Measurements from ENCODE around the gene DCHS2.

The DCHS2 gene

DNA sequence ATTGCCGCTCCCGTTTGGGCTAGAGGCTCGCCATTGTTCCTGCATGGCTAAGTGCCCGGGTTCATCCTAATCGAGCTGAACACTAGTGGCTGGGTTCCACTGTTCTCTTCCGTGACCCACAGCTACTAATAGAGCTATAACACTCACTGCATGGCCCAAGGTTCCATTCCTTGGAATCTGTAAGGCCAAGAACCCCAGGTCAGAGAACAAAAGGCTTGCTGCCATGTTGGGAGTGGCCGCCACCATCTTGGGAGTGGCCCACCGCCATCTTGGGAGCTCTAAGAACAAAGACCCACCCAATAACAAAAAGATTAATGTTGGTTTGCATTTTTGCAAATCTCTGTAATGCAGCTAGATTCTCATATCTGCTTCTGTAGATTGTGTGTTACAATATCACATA is 299.0 kb downstream of the DCHS2 start:
- DNase-seq, result no peak

DNA sequence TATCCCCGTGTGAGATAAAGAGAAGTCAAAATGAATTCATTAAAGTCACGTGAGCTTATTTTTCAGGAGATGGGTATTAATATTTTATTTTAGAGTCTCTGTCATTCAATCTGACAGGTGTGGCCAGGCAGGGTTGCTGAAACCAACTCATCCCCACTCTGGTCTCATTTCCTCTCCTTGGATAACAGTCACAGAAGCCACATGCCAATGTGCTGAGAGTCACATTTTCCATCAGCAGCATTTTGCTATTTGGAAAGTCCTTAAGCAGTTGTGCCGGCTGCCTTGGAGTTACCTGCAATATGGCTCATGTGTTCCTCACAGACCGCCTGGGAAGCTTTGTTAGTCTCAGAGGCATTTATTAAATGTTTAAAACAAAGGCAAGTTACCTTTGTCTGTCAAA is 302.3 kb downstream of the DCHS2 start:
- no peak for DNase-seq

DNA sequence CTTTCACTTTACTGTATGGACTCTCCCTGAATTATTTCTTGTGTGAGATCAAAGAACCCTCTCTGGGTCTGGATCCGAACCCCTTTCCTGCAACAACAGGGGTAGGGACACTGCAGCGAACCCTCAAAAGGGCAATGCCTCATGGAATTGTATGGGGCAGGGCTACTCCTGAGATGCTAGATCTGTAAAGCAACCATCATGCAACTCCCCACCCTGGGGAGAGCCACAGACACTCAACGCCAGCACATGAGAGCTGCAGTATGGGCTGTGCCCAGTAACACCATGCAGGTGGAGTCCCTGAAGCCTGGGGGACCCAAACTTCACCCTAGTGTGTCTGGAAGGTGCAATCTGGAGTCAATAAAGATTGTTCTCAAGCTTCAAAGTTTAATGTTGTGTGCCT is 304.7 kb downstream of the DCHS2 start:
- DNase-seq, result no peak

DNA sequence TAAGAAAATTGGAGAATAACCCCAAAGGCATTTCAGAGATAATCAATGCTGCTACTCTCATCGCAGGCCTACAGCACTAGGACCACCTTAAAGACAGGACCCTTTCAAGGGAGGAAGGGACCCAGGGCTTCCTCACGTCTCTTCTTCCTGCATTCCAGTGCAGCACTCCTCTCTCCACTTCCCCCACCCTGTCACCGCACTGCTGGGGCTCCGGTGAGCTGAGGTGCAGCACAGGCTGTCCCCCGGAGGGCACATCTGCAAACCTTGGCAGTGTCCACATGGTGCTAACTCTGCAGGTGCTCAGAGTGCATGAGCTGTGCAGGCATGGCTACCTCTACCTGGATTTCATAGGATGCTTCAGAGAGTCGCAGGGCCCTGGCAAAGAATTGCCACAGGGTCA is 305.6 kb downstream of the DCHS2 start:
- DNase-seq, result no peak

DNA sequence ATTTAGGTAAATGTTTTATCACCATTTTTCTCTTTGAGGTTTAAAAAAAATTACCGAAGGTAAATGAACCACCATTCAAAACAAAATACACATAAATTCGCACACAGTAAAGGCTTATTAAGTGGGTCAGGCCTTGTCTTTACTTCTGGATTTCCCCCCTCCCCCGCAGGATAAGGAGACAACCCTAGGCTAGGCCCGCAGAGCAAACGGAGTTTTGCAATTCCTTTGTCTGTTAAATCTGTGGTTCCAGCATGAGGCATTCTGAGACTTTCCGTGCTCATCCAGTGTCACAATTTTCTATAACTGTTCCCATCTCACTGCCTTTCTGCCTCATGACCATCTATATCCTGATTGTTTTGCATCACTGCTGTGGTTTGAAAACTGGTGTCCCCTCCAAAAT is 307.4 kb downstream of the DCHS2 start:
- no peak for DNase-seq

DNA sequence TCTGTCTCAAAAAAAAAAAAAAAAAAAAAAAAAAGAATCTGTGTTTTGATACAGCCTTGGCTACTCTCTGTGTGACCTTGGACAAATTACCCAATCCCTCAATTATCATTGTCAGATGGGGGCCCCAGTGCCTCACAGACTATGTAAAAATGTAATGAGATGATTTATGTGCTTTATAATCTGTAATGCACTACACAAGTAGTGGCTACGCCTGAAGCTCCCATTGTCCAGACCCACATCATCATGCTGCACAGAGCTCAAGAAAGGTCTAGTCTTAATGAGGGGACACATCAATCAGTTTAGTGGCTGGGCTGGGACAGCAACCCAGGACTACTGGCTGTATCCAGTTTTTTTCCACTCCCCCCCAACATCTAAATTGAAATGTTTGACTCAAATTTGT is 308.3 kb downstream of the DCHS2 start:
- no peak for DNase-seq

All from C1 segment of cervical spinal cord (tissue), 14 donors.